Hematopoietic multipotent progenitor cell treated with erythropoietin and hydrocortisone succinate and interleukin-3 and kit ligand, for 8 days (in vitro differentiated cells): Measurements from ENCODE around the gene MSGN1.
A peak's percentile ranks its signal among the peaks of the same experiment; 100 is the strongest.

Experiments used
- DNase-seq: peaks from one replicate; pipeline ENCODE4 v3.0.0-alpha.2; 2015

Gene MSGN1

GRCh38 chr2:17850151-17850550 lies 33.9 kb downstream of the MSGN1 start:
- no peak for DNase-seq

DNA sequence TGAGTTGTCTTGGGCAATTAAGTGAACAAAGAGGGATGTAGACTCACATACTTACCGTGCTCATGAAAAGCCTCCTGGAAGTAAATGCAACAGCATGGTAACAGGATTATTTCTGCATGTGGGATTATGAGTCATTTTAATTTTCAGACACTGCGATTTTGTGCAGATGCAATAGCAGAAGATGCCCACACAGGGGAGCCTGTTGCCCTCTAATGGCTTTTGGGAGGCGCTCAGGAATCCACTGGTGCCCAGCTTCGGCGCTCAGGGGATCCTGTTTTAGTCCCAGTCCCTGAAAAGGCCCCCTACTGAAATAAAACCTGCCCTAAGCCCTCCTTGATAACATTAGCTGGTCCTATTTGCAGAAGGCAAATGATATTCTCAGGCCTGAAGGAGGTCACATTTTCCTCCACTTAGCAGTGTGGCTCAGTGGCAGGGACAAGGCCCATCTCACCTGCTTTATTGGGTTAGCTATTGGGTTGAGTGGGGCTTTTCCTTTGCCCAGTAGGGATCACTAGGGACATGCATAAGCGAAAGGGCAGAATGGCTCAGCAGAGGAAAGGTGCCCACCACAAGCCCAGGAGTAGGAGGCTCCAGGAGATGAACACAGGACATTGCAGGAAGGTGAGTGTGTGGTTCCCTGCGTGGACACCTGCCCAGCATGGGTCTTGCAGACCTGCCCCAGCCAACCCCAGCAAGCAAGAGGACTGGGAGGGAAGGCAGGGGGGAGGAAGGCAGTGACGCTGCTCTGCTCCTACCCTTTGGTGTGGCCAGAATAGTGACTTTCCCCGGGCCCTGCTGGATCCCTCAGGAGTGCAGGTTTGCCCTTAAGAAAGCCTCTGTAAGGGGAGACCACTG lies 35.7 kb downstream of the MSGN1 start:
- peak; percentile 55 for DNase-seq

DNA sequence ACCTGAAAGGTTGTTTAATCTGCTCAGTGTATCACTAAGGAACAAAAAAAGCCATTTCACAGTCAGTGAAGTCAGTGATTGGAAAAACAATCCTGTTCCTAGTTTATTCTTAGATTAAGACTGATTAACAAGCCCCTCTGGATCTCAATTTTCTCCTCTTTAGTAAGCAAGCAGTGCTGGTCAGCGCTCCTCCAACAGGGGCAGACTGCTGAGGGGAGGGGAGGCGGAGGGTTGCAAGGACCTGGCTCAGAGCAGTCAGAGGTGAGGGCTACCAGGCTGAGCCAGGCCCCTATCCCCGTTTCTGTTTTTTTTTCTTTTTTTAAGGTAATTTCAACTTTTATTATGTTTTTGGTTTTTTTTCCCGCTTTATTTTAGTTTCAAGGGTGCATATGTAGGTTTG lies 37.5 kb downstream of the MSGN1 start:
- DNase-seq: no peak

- DNase-seq: no peak
Measured at GRCh38 chr2:17857021-17857420, 40.8 kb downstream of the MSGN1 start.

DNA sequence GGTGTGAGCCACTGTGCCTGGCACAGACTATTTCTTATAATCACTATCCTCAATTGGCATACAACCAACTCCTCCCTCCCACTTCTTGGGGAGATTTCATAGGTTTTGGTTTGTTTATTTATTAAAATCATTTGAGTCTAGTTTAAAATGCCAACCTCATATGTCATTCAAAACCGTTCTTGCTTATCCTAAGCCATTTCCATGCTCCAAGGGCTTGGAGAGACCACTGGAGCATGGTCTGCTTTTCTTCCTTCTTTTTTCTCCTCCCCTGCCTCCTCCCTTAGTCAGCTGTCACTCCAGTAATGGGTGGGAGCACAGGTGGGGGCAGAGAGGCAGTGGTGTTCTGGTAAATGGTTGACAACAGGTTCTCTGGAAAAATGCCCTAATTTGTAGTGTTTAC lies 41.8 kb downstream of the MSGN1 start:
- DNase-seq: no peak

DNA sequence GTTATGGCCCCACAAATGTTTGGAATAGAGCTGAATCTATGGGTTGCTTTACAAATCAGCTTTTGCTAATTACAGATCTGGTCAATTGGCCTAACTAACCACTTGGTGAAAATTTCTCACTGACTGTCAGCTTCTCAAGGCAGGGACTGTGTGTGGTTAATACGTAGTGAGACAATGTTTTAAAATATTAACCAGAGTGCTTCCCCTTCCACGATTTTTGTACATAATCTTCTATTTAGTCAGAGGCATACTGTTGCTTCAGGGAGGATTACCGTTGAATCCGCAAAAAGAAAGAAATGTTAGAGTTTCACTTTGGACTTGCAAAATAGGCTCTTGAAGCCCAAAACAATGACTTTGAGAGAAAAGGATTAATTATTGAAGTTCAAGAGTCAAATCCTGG lies 47.3 kb downstream of the MSGN1 start:
- no peak for DNase-seq

DNA sequence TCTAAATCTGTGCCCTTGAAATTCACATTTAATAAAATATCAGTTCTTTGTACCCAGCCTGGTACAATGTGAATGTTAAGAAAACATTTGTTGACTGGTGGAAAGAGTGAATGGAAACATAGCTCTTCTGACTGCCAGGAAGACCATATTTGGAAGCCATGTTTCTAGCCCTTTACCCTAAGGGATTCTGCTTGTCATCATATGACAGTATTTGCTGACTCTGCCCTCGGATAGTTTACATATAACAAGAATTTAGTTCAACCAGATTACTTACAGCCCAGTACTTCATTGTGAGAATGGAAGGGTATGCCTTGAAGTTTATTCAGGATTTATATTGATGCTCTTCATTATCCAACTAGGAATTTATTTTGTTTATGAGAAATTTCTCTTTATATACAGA lies 48.4 kb downstream of the MSGN1 start:
- no peak for DNase-seq

DNA sequence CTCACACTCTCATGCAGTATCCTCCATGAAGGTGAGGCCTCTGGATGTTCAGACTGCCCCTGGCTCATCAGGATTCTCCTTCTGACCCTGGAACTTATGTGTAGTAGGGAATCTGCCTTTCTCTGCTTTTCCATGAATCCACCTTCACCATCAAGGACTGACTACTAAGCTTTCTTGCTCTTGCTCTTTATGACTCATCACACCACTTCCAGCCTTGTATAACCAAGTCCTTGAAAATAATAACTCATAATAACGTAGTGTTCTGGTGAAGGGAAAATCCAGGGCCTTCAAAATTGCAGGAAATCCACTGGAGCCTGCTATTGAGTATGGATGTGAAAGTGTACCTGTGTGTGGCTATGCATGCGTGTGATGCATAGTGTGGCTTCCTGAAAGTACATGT lies 50.9 kb downstream of the MSGN1 start:
- no peak for DNase-seq
